Transverse colon (tissue), 3 donors: ENCODE measurements around the gene LUM.

ENCODE experiments used
- CTCF ChIP-seq, 5 experiments: fragments of 200-600 bp in 3 of 5; fragments of 450-650 bp in 2 of 5; sonication (generic) in 3 of 5; IDR thresholded peaks; 1 replicate in 2 of 5; 2 replicates in 3 of 5; pipeline ENCODE4 v1.5.1; 2016 to 2017; ENCODE audit warnings: antibody characterized with exemption in 5 of 5, inconsistent platforms in 3 of 5, mild to moderate bottlenecking in 2 of 5, moderate library complexity in 1 of 5
- POLR2A ChIP-seq: fragments of 450-650 bp; IDR thresholded peaks from one replicate; pipeline ENCODE4 v1.6.1; 2016; ENCODE audit warnings: antibody characterized with exemption, mild to moderate bottlenecking, moderate library complexity

- TF ChIP-seq CTCF (IDR thresholded peaks at IDR 0.05) (no peak), POLR2A (no peak)
Observed at GRCh38 chr12:91154131-91154530, 42.8 kb upstream of the LUM start.
